ENCODE data around the gene HGS.

HGS gene

DNA sequence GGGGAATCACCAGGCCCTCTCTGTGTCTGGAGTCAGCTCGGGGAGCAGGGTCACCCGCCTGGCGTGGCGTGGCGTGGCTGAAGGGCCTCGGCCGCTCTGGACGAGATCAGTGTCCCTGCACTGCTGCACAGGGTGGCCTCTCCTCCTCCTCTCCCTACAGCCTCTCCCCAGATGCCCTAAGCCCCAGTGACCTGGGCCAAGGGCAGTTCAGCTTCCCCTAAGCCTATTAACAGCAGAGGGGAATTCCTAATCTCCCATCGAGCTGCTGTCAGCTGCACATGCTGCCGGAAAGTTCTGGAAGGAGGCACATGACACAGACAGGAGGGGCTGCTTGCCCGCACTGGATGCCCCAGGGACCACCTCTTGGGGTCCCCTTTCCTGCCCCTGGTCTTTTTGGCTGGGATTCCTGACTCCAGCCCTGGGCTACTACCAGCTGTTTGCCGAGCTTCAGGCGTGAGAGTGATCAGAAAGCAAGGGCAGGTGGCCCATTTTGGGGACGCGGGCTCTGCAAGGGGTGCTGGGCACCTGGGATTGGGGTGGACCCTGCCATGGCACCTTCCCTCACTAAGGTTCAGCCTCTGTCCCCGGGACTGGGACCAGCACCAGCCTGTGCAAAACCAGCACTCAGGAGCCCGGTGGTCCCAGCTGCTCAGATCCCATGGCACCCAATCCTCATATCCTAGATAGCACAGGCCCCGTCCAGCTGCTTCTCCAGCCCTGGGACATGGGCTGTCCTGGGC lies 28.3 kb upstream of the HGS start:
- ChIA-PET CTCF (interaction anchor here (0.6 kb wide), 2 partner anchors 52 to 1211 kb away, joined by 3 read pairs; no protein-coding TSS in a partner anchor), POLR2A (ENCODE audit: low non-redundant PET) (interaction anchor here (1.0 kb wide), 1 partner anchor 10 kb away, joined by 3 read pairs; the partner anchor contains the start of genes CCDC137 and OXLD1)
- DNase-seq (ENCODE audit: low spot score), result no peak
- no peak overlapping the region for H3K27ac ChIP-seq
- TF ChIP-seq, protein P1, sequence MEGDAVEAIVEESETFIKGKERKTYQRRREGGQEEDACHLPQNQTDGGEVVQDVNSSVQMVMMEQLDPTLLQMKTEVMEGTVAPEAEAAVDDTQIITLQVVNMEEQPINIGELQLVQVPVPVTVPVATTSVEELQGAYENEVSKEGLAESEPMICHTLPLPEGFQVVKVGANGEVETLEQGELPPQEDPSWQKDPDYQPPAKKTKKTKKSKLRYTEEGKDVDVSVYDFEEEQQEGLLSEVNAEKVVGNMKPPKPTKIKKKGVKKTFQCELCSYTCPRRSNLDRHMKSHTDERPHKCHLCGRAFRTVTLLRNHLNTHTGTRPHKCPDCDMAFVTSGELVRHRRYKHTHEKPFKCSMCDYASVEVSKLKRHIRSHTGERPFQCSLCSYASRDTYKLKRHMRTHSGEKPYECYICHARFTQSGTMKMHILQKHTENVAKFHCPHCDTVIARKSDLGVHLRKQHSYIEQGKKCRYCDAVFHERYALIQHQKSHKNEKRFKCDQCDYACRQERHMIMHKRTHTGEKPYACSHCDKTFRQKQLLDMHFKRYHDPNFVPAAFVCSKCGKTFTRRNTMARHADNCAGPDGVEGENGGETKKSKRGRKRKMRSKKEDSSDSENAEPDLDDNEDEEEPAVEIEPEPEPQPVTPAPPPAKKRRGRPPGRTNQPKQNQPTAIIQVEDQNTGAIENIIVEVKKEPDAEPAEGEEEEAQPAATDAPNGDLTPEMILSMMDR (conservative IDR thresholded peaks at IDR 0.05; ENCODE audit: low read depth), result no peak

DNA sequence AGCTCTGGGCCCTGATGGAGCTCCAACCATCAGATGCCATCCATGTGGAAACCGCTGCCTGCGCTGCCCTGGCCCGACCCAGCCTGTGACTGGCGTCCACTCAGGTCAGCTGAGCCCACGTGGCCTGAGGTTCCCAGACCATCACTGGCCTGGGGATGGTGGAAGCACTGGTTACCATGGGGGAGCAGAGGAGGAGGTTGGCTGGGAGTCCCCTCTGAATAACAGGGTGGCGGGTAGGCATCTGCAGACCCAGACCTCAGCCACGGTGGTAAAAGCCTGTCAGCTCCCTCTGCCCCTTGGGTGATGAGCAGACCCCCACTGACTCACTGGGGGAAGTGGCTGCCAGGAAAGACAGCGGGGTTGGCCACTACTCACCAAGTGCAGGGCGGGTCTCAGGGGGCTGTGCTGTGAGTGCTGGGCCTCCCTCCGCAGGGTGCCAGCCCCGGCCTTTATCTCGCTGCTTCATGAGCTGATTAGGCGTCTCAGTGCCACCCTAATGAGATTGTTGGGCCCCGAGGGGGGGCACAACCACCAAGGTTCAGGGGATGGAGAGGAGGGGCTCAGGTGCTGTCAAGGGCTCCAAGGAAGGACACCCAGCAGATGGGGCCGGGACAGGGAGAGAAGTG lies 27.6 kb upstream of the HGS start, which contains the start of gene PDE6G:
Gene PDE6G (minus strand): TSS at position 425 of the 626 bp plus-strand sequence. CDS start 3,237 bp downstream, outside the sequence.
- ChIA-PET CTCF (interaction anchor here (0.6 kb wide), 1 partner anchor 53 kb away, joined by 3 read pairs; no protein-coding TSS in a partner anchor), POLR2A (ENCODE audit: low non-redundant PET) (interaction anchor here (1.0 kb wide), 1 partner anchor 10 kb away, joined by 3 read pairs; the partner anchor contains the start of genes CCDC137 and OXLD1)
- H3K27ac ChIP-seq, result no peak within 1 kb of the TSS
- TF ChIP-seq, protein P1 (conservative IDR thresholded peaks at IDR 0.05; ENCODE audit: low read depth), result no peak
- DNase-seq (ENCODE audit: low spot score), result no peak

DNA sequence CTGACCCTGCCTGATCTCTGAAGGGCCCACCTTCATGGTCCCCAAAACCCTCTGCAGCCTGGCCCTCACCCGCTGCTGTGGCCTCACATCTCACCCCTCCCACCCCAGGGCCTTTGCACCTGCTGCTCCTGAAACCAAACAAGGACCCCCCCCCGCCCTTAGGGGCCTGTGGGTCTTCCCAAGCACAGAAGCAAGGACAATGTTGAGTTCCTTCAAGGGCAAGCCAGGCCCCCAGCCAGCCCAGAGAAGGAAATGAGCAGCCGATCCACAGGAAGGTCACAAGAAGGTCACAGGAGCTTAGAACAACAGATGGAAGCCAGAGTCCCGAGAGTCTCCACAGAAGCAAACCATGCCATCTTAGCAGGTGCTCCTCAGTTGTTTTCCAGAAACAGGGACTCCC lies 27.0 kb upstream of the HGS start:
- CTCF ChIA-PET, result no interaction called here
- no peak overlapping the region for H3K27ac ChIP-seq
- POLR2A ChIA-PET (ENCODE audit: low non-redundant PET), result interaction anchor here (1.0 kb wide), 1 partner anchor 9 kb away, joined by 3 read pairs; the partner anchor contains the start of genes CCDC137 and OXLD1
- no peak for DNase-seq (ENCODE audit: low spot score)
- TF ChIP-seq, protein P1 (conservative IDR thresholded peaks at IDR 0.05; ENCODE audit: low read depth), result no peak

DNA sequence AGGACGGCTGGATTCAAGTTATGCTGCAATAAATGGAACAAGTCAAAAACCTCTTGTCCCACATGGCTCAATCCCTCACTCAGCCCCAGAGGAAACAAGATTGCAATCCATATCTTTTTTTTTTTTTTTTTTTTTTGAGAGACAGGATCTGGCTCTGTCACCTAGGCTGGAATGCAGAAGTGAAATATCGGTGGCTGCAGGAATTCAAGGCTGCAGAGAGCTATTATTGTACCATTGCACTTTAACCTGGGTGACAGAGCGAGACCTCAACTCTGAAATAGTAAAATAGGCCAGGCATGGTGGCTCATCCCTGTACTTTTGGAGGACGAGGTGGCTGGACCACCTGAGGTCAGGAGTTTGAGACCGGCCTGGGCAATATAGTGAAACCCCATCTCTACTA lies 24.8 kb upstream of the HGS start:
- TF ChIP-seq, protein P1 (conservative IDR thresholded peaks at IDR 0.05; ENCODE audit: low read depth), result no peak
- ChIA-PET CTCF (interaction anchor here (0.5 kb wide), 1 partner anchor 11 kb away, joined by 3 read pairs; no protein-coding TSS in a partner anchor), POLR2A (ENCODE audit: low non-redundant PET) (interaction anchor here (0.7 kb wide), 1 partner anchor 23 kb away, joined by 3 read pairs; no protein-coding TSS in a partner anchor)
- H3K27ac ChIP-seq, result no peak overlapping the region
- DNase-seq (ENCODE audit: low spot score), result no peak

DNA sequence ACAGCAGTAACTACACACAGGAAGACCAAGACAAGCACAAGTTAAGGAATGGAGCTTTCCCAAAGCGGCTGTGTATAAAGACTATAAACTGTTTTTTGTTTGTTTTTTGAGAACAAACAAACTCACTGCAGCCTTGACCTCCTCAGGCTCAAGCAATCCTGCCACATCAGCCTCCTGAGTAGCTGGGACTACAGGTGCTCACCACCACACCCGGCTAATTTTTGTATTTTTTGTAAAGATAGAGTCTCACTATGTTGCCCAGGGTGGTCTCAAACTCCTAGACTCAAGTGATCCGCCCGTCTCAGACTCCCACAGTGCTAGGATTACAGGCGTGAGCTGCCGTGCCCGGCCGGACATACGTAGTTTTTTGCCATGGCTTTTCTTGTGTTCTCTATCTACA lies 23.4 kb upstream of the HGS start:
- DNase-seq (ENCODE audit: low spot score), result no peak
- no peak overlapping the region for H3K27ac ChIP-seq
- CTCF ChIA-PET, result interaction anchor here (0.5 kb wide), 1 partner anchor 46 kb away, joined by 3 read pairs; no protein-coding TSS in a partner anchor
- TF ChIP-seq, protein P1 (conservative IDR thresholded peaks at IDR 0.05; ENCODE audit: low read depth), result no peak
- POLR2A ChIA-PET (ENCODE audit: low non-redundant PET), result no interaction called here

DNA sequence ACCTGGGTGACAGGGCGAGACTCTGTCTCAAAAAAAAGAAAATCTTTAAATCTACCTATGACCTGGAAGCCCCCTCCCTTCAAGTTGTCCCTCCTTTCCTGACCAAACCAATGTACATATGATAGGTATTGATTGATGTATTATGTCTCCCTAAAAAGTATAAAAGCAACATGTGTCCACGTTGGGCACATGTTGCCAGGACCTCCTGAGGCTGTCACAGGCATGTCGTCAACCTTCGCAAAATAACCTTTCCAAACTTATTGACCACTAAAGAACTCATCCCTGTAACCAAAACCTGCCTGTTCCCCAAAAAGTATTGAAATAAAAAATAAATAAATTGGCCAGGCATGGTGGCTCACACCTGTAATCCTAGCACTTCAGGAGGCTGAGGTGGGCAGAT lies 21.8 kb upstream of the HGS start:
- TF ChIP-seq, protein P1 (conservative IDR thresholded peaks at IDR 0.05; ENCODE audit: low read depth), result no peak
- DNase-seq (ENCODE audit: low spot score), result no peak
- H3K27ac ChIP-seq, result no peak overlapping the region
- CTCF ChIA-PET, result no interaction called here
- POLR2A ChIA-PET (ENCODE audit: low non-redundant PET), result no interaction called here
